ENCODE data around the gene MAP2K4.
A peak's percentile ranks its signal among the peaks of the same experiment; 100 is the strongest.
"Not testable (repeated sequence)": the region's sequence is repeated elsewhere in the genome, so short reads cannot be mapped to it uniquely, and the experiment has no call there.

MAP2K4 gene

GRCh38 chr17:12162187-12162586, 141.5 kb downstream of the MAP2K4 start:
- not testable (repeated sequence) for DNase-seq (ENCODE audit: low spot score)

- no peak for DNase-seq (ENCODE audit: low spot score)
Observed at GRCh38 chr17:12164085-12164484, 143.4 kb downstream of the MAP2K4 start.

DNA sequence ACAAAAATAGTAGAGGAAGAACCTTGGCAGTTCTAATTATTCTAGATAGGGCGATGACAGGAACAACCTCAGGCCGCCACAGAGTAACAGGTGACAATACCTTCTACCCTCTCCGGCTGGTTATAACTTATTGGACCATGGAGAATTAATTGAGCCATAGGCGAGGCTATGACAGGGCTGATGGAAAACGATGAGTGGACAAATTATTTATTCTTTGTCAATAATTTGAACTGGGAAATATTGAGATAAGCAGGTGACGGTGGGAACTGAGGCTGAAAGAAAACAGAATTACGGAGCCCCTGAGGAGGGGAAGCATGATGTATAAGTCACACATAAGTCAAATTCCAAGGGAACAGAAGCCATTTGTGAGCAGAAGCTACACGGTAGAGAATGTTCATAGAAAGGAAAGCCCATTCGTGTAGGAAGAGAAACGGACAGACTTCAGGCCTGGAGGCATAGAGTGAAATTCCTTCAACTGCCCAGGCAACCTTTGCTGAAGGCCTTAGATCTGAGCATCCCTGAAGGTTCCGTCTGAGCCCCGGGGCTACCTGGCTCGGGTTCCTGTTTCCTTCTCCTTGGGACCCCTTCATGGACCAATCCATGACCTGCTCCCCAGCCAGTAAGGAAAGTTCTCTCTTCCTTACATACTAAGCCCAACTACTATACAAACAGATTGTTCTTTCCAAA, 158.1 kb downstream of the MAP2K4 start:
- no peak for DNase-seq (ENCODE audit: low spot score)

GRCh38 chr17:12180644-12181261, 160.1 kb downstream of the MAP2K4 start:
- peak; percentile 33 for DNase-seq (ENCODE audit: low spot score)

GRCh38 chr17:12187658-12188057, 167.0 kb downstream of the MAP2K4 start:
- DNase-seq (ENCODE audit: low spot score) = no peak

DNA sequence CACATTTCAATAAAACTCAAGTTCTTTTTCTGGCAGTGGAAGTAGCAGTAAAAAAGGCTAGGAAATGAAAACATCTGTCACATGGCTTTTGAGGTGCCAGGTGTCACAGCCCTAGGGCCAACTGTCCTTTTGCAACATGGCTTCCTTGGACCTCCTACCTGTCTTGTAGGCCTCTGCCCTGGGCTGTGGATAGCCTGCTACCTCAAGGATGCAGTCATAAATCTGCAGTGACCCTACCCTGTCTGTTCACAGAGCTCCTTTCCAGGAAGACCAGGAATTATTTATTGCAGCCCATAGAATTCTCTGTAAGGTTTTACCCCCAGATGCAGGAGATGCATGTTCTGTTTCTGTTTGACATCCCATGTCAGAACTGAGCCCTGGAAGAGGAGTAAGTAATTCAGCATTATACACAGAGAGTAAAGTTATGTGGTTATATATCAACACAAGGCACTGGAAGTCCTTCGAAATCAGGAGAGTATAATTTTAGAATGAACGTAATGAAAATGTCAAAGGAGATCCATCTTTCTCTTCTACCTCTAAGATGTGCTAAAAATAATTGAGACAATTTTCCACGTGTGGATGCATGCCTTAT, 172.6 kb downstream of the MAP2K4 start:
- no peak for DNase-seq (ENCODE audit: low spot score)

All from kidney capillary endothelial cell (primary cell).